HG03354 (cell line): ENCODE measurements around the gene TRAPPC2L.

Source experiments
- ATAC-seq: cut with Tn5 transposase; IDR thresholded peaks from one replicate; pipeline ENCODE4 v1.9.1; 2021; ENCODE audit warnings: mild to moderate bottlenecking; ENCODE audit not compliant: unreplicated experiment, poor library complexity, severe bottlenecking

TRAPPC2L gene

GRCh38 chr16:88836791-88837190 lies 20.1 kb upstream of the TRAPPC2L start:
- no peak for ATAC-seq

- no peak for ATAC-seq
Measured at GRCh38 chr16:88837806-88838205, 19.1 kb upstream of the TRAPPC2L start.

DNA sequence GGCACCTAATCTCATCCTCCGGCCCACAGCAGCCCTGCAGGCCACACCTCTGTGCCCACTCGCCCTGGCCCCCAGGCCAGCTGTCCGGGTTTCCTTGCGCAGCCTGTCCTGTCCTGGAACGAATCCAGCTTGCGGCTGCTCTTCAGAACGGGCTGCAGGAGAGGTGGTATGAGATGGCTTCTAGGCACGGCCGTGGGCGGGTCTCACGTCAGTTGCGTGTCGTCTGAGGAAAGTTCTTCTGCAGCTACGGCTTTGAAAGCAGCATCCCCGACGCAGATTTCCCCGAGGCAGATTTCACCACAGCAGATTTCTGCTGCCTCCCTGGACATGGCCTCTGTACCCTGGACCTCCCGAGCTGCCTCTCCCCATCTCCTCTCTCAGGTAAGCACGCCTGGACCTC lies 18.4 kb upstream of the TRAPPC2L start:
- no peak for ATAC-seq

- ATAC-seq, result no peak
Measured at GRCh38 chr16:88839026-88839529, 17.8 kb upstream of the TRAPPC2L start.

GRCh38 chr16:88839745-88840599 lies 17.0 kb upstream of the TRAPPC2L start:
- ATAC-seq, result no peak

DNA sequence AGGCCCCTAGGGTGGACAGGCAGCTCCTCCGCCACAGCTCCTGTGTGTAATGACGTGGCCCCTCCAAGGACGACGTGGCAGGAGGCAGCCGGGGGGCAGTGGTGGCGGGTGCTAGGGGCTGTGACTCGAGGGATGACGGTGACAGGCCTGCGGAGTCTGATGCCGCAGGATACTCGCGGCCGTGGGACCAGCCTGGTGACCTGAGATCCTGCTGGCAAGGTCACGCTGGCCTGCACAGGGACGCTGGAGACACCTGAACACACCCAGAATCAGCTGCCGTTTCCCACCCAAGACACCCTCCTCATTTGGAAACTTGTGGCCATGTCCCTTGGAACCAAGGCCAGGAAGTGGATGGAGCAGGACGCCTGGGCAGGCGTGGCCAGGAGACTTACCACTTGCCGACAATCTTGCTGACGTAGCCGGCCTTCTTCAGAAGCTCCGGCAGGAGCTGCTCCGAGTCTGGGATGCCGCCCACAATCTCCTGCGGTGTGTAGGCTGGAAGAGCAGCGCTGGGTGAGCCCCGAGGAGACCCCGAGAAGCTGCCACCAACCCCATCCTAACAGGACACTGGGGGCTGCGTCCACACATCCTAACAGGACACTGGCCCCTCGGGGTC lies 16.2 kb upstream of the TRAPPC2L start:
- no peak for ATAC-seq

DNA sequence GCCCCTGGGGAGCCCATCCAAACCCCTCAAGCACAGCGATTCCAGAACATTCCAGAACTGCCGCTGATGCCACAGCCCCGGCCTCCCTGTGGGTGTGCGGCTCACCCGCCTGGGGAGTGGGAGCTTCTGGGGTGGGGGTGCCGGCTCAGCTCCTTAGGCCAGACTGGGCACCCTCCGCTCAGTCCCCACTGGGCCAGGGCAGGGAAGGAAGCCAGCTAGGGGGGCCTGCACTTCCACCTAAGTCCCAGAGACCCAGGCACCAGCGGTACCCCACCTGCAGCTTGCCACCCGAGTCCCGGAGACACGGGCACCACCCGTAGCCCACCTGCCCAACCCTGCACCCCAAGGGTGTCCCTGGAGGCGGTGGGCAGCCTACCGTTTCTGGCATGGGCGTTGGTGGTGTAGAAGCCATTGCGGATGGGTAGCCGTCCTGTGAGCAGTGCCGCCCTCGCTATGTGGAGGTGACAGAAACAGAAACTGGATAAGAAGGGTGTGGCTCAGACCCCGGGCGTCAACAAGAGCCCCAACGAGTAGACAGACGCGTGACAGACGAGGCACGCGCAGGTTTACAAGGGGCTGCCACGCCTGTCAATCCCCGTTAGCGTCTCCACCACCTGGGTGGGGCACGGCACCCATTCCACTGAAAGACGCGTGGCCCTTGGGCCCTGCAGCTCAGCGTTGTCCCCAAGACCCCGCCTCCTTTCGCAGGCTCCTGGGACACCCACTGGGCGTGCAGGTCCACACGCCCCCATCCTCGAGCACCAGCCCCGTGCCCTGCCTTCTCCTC lies 15.2 kb upstream of the TRAPPC2L start:
- ATAC-seq, result no peak

DNA sequence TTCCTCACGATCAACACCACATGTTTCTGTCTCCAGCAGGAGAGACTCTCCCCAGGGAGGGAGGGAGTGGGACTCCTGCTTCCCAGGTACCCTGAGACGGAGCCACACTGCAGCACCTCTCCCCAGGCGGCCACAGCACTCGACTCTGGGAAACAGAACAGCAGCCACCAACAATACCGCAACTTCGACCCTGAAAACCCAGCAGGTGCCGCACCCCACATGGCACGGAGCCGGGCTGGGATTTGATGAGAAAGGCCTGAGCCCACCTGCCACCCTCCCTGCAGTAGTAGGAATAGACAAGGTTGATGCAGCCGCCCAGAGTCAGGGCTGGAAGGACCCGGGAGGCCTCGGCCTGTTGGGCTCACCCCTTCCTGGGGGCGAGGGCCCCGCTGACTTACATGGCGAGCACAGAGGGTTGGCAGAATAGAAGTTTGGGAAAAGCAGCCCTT lies 14.6 kb upstream of the TRAPPC2L start:
- no peak for ATAC-seq

GRCh38 chr16:88842806-88843205 lies 14.1 kb upstream of the TRAPPC2L start:
- ATAC-seq, result no peak

DNA sequence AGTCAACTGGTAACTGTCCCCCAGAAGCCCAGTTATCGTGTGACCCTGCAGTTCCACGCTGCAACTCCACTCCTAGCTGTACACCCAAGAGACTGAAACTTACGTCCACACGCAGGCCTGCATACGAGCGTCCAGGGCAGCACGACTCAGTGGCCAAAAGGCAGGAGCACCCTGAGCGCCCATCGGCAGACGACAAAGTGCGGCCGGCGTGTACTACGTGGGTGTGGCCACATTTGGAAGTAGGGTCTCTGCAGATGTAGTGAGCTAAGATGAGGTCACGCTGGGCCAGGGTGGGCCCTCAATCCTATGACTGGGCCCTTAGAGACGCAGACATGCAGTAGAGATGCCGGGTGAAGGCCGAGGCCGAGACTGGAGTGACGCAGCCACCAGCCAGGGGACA lies 13.7 kb upstream of the TRAPPC2L start:
- no peak for ATAC-seq

GRCh38 chr16:88844419-88845036 lies 12.4 kb upstream of the TRAPPC2L start:
- no peak for ATAC-seq

DNA sequence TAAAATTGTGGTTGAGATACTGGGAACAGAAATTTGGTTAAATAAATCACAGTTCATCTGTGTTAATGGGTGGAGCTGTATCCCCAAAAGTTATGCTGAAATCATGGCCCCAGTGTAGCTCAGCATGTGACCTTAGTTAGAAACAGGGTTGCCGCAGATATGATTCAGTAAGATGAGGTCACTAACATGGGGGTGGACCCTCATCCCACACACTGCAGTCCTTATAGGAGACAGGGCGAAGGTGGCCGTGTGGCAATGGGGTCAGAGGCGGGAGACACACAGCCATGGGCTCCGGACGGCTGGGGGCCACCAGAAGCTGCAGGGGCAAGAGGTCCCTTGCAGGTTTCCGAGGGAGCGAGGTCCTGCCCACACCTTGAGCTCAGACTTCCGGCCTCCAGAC lies 10.8 kb upstream of the TRAPPC2L start:
- no peak for ATAC-seq

DNA sequence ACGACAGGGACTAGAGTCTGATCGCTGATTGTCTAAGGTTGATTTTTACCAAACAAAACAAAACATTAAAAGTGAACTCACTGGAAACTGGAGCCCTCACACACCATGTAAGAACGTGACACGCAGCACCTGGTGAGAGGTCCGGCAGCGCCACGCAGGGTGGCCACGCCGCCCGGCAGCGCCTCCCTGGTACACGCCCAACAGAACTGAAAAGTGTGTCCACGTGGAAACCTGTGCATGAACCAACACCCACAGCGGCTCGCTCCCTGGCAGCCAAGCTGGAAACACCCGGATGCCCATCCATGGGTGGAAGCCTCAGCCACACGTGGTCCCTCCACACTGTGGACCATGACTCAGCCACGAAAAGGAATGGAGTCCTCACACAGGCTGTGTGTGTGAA lies 9.3 kb upstream of the TRAPPC2L start:
- no peak for ATAC-seq

DNA sequence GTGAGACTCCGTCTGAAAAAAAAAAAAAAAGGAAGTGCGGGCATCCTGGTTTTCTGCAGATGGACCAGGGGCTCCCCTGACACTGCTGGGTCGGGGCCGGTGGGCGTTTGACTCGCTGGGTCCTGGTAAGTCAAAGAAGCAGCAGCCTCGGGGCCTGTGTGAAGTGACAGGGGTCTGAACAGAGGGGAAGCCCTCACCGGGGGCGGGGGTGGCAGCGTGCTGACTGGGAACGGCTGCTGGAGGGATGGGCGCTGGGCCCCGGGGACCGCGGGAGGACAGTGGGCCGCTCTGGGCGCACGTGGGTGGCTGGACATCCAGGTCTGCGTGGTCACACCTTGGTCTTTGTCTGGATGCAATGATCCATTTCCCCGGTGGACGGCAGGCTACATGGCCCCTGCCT lies 8.4 kb upstream of the TRAPPC2L start:
- no peak for ATAC-seq

GRCh38 chr16:88850531-88851199 lies 6.3 kb upstream of the TRAPPC2L start:
- no peak for ATAC-seq

DNA sequence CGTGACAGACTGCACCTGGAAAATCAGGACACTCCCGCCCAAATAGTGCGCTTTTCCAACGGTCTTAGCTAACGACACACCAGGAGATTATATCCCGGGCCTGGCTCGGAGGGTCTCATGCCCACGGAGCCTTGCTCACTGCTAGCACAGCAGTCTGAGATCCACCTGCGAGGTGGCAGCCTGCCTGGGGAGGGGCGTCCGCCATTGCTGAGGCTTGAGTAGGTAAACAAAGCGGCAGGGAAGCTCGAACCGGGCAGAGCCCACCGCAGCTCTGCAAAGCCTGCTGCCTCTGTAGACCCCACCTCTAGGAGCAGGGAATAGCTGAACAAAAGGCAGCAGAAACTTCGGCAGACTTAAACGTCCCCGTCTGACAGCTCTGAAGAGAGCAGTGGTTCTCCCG lies 5.3 kb upstream of the TRAPPC2L start:
- no peak for ATAC-seq

- ATAC-seq, result no peak
Measured at GRCh38 chr16:88853325-88853941, 3.5 kb upstream of the TRAPPC2L start.

- no peak for ATAC-seq
Measured at GRCh38 chr16:88854306-88855111, 2.4 kb upstream of the TRAPPC2L start.
